GM23338 (cell line): Measurements from ENCODE around the gene BCL11B.

ENCODE experiments used
- EZH2 ChIP-seq: fragments of 200-600 bp; sonication (generic); IDR thresholded peaks from one replicate; pipeline ENCODE4 v1.8.0; 2017; ENCODE audit warnings: antibody characterized with exemption, mild to moderate bottlenecking, low read depth; ENCODE audit not compliant: unreplicated experiment
- EZH2phosphoT487 ChIP-seq: fragments of 200-600 bp; sonication (generic); IDR thresholded peaks from one replicate; pipeline ENCODE4 v1.8.1; 2018; ENCODE audit warnings: antibody characterized with exemption; ENCODE audit not compliant: unreplicated experiment
- POLR2AphosphoS5 ChIP-seq: IDR thresholded peaks from 2 replicates; pipeline ENCODE4 v1.6.1; 2016; ENCODE audit warnings: antibody characterized with exemption, low read depth
- STAT1 ChIP-seq: IDR thresholded peaks from one replicate; pipeline ENCODE4 v1.6.1; 2016; ENCODE audit warnings: antibody characterized with exemption; ENCODE audit not compliant: unreplicated experiment
- TF ChIP-seq, protein P1 (sequence below), 2 experiments: fragments of 200-600 bp in 1 of 2; sonication (generic) in 1 of 2; conservative IDR thresholded peaks; 2 replicates each; pipeline versions ENCODE4 v1.5.1 to v1.6.1; 2016 to 2017; ENCODE audit warnings: antibody characterized with exemption in 2 of 2, low read depth in 2 of 2, mild to moderate bottlenecking in 2 of 2, moderate library complexity in 1 of 2

DNA sequence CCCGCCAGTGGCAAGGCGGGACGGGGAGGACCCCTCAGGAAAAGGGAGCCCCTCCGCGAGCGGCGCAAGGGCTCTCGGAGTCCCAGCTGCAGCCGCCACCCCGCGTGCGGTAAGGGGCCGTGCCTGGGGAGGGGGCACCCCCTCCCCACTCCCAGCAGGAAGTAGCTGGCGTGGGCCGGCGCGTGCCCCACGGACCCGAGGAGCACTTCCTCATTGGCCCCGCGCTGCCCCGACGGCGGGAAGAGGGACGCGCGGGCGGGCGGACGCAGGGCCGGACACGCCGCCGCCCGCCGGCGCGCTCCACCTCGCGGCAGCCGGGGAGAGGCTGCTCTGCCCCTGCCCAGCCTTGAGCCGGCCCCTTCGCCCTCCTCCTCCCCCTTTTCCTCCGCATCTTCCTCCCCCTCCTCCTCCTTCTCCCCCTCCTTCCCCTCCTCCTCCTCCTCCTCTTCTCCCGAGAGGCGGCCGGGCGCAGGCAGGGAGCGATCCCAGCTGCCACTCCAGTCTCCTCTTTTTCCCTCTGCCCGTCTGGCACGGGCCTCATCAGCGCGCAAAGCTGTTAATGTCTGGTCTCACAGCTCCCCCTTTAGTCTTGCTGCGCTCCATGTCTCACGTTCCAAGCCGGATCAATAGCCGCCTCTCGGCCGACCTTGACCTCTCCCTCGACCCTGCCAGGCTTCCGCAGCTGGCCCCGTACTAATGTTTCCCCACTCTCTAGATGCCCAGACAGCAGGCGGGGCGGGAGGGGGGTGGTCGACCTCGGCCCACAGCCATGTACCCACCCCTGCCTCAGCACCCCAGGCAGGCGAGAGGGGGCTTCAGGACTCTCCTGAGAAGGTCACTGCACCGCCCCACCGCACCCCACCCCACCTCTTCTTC is 2.6 kb upstream of the BCL11B start:
- no peak for TF ChIP-seq EZH2phosphoT487
- TF ChIP-seq POLR2AphosphoS5, result peak; percentile 24; the same call in 1 of the 2 replicates
- TF ChIP-seq EZH2, result no peak
- TF ChIP-seq, protein P1, sequence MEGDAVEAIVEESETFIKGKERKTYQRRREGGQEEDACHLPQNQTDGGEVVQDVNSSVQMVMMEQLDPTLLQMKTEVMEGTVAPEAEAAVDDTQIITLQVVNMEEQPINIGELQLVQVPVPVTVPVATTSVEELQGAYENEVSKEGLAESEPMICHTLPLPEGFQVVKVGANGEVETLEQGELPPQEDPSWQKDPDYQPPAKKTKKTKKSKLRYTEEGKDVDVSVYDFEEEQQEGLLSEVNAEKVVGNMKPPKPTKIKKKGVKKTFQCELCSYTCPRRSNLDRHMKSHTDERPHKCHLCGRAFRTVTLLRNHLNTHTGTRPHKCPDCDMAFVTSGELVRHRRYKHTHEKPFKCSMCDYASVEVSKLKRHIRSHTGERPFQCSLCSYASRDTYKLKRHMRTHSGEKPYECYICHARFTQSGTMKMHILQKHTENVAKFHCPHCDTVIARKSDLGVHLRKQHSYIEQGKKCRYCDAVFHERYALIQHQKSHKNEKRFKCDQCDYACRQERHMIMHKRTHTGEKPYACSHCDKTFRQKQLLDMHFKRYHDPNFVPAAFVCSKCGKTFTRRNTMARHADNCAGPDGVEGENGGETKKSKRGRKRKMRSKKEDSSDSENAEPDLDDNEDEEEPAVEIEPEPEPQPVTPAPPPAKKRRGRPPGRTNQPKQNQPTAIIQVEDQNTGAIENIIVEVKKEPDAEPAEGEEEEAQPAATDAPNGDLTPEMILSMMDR (conservative IDR thresholded peaks at IDR 0.05; ENCODE audit: low read depth in 2 of 2), result peak; percentile 44 to 82
- TF ChIP-seq STAT1, result no peak
